SU-DHL-6 (cell line): ENCODE measurements around the gene UNC5C.

ENCODE experiments used
- EZH2phosphoT487 ChIP-seq: fragments of 200-600 bp; sonication (generic), shearing (Covaris generic); conservative IDR thresholded peaks from 2 replicates; pipeline ENCODE4 v1.6.1; 2018; ENCODE audit warnings: mild to moderate bottlenecking, antibody characterized with exemption, low read length, moderate library complexity, mixed read lengths
- TF ChIP-seq, protein P1 (sequence below): fragments of 200-600 bp; sonication (generic); IDR thresholded peaks from one replicate; pipeline ENCODE4 v1.5.1; 2017; ENCODE audit warnings: antibody characterized with exemption, mild to moderate bottlenecking, low read length, moderate library complexity; ENCODE audit not compliant: insufficient read depth, poor library complexity, severe bottlenecking

DNA sequence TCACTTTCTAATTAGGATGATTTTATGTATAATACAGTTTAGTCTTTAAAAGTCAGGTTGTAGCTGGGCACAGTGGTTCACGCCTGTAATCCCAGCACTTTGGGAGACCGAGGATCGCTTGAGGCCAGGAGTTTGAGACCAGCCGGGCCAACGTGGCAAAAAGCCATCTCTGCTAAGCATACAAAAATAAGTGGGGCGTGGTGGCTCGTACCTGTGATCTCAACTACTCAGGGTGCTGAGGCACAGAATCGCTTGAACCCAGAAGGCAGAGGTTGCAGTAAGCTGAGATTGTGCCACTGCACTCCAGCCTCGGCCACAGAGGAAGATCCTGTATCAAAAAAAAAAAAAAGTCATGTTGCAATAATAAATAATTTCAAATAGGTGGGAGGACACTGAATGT lies 426.8 kb downstream of the UNC5C start:
- TF ChIP-seq, protein P1, sequence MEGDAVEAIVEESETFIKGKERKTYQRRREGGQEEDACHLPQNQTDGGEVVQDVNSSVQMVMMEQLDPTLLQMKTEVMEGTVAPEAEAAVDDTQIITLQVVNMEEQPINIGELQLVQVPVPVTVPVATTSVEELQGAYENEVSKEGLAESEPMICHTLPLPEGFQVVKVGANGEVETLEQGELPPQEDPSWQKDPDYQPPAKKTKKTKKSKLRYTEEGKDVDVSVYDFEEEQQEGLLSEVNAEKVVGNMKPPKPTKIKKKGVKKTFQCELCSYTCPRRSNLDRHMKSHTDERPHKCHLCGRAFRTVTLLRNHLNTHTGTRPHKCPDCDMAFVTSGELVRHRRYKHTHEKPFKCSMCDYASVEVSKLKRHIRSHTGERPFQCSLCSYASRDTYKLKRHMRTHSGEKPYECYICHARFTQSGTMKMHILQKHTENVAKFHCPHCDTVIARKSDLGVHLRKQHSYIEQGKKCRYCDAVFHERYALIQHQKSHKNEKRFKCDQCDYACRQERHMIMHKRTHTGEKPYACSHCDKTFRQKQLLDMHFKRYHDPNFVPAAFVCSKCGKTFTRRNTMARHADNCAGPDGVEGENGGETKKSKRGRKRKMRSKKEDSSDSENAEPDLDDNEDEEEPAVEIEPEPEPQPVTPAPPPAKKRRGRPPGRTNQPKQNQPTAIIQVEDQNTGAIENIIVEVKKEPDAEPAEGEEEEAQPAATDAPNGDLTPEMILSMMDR = no peak
- TF ChIP-seq EZH2phosphoT487 = no peak
